Forelimb muscle (tissue), 1 donor: ENCODE data around the gene GTF3A. TPM values are rescaled to one million over a fixed set of nuclear protein-coding genes. Genes with fewer than 3 reads are reported as not detected.

Experiments used
- polyA plus RNA-seq: library from polyadenylated mRNA; unstranded; fragments of 120-200 nt; gene quantifications from one replicate; pipeline ENCODE4 v1.2.1, GENCODE V29; 2013; ENCODE audit not compliant: insufficient read length

GTF3A gene
- polyA plus RNA-seq, 1 donor = 162 TPM

Other genes starting within 250 kb of the GTF3A start
- gene RPL21, start 173.1 kb upstream of the GTF3A start, polyA plus RNA-seq = 1,062 TPM
- 1.3 TPM for gene RASL11A, start 153.8 kb upstream of the GTF3A start, polyA plus RNA-seq
- 62.9 TPM for gene MTIF3, start 25.9 kb downstream of the GTF3A start, polyA plus RNA-seq
- 4.1 TPM for gene LNX2, start 195.9 kb downstream of the GTF3A start, polyA plus RNA-seq
- 95.2 TPM for gene POLR1D, start 197.3 kb downstream of the GTF3A start, polyA plus RNA-seq